GM12874 (cell line): ENCODE measurements around the gene KAZN.

ENCODE experiments used
- TF ChIP-seq, protein P1 (sequence below): IDR thresholded peaks from 2 replicates; pipeline ENCODE4 v1.5.1; 2011; ENCODE audit warnings: low read depth, mild to moderate bottlenecking, control low read depth, low read length, moderate library complexity; ENCODE audit not compliant: insufficient read depth

Gene KAZN

DNA sequence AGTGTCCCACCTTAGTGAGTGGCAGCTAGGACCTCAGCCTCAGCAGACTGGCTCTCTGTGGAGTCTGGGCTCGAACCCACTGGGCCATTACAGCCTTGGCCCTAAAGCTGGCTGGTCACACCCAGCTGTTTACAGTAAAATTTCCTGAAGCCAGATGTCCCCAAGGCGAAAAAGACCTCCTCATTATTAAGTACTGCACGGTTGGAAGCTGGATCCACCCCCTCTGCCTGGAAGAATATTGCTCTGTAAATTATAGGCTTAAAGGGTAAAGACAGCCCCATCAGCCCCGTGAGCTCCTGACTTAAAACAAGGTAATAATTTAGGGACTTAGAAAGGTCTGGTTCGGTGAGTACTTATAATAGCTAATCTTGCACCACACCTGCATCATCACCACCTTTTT, 524.8 kb downstream of the KAZN start:
- TF ChIP-seq, protein P1, sequence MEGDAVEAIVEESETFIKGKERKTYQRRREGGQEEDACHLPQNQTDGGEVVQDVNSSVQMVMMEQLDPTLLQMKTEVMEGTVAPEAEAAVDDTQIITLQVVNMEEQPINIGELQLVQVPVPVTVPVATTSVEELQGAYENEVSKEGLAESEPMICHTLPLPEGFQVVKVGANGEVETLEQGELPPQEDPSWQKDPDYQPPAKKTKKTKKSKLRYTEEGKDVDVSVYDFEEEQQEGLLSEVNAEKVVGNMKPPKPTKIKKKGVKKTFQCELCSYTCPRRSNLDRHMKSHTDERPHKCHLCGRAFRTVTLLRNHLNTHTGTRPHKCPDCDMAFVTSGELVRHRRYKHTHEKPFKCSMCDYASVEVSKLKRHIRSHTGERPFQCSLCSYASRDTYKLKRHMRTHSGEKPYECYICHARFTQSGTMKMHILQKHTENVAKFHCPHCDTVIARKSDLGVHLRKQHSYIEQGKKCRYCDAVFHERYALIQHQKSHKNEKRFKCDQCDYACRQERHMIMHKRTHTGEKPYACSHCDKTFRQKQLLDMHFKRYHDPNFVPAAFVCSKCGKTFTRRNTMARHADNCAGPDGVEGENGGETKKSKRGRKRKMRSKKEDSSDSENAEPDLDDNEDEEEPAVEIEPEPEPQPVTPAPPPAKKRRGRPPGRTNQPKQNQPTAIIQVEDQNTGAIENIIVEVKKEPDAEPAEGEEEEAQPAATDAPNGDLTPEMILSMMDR: no peak

DNA sequence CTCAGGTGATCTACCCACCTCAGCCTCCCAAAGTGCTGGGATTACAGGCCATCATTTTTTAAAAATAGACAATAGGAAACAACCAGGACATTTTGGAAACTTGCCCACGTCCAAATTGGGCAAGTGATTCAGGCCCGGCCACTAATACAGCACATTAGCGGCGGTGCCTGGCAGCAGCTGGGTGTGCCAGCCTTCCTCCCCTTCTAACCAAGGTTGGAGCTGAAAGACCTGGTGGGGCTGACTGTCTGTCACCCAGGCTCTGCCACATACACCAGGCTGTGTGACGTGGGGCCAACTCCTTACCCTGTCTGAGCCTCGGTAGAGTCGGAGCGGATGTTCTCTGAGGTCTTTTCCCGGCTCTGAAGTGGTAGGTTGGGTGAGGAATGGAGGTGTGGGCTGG, 525.4 kb downstream of the KAZN start:
- TF ChIP-seq, protein P1: no peak

DNA sequence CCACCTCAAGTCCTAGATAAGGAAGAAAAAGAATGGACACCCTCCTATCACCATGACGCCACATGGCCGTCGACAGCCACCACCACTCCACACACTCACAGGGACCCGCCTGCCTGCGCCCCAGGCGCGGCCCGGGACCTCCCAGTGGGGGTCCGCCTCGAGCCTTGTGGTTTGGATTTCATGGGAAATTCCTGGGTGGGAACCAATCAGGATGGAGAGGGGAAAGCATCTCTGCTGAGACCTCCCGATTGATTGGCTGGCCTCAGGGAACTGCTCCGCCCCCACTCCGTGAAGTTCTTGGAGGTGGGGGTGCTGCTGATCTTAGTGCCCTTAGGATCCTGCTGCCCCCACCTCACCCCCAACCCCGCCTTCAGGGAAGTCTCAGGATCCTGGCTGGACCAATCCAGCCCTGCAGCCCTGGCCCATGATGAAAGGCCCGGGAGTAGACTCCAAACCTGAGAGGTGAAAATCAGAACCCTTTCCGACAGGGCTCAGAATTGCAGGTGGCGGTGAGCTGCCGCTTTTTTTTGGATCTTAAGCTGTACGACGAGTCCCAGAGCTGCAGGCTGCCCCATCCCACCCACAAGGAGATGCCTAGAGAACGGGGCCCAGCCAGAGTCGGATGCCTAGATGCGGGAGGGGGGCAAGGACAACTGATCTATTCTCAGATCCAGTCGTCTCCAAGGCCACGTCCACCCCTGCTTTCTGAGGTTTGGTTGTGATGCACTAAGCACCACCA, 526.0 kb downstream of the KAZN start:
- TF ChIP-seq, protein P1: no peak

DNA sequence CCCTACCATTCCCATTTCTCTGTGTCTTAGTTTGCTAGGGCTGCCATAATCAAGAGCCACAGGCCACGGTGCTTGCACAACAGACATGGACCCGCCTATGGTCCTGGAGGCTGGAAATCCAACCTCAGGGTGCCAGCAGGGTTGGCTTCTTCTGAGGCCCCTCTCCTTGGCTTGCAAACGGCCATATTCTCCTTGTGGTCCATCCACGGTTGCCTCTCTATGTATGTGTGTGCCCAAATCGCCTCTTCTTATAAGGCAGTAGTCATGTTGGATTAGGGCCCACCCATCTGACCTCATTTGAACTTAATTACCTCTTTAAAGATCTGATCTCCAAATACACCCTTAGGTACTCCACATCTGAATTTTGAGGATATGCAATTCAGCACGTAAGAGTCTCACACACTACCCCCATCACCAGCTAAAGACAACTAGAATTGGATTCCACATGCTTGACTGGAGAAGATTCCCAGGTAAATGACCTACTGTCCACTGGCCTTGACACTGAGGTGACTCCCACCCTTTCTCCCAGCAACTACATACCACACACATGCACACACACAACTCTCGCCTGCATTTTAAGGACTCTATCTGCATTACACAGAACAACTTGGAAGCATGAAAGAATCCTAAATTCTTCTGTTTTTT, 526.7 kb downstream of the KAZN start:
- TF ChIP-seq, protein P1: no peak

DNA sequence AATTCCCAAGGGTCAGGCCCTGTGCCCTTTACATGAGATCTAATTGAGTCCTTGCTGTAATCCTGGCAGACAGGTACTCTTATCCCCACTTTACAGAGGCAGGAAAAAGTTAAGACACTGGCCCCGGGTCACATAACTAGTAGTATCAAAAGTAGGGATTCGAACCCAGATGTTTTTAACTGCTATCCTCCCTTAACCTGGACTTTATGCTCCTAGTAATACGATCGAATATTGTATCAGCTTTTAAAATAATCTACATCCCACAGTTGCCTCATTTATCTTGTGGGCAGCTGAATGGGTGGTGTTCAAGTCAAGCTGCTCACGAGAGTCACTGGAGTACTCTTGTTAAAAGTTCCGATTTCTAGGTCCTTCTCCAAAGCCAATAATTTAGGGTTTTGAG, 529.6 kb downstream of the KAZN start:
- TF ChIP-seq, protein P1: no peak

DNA sequence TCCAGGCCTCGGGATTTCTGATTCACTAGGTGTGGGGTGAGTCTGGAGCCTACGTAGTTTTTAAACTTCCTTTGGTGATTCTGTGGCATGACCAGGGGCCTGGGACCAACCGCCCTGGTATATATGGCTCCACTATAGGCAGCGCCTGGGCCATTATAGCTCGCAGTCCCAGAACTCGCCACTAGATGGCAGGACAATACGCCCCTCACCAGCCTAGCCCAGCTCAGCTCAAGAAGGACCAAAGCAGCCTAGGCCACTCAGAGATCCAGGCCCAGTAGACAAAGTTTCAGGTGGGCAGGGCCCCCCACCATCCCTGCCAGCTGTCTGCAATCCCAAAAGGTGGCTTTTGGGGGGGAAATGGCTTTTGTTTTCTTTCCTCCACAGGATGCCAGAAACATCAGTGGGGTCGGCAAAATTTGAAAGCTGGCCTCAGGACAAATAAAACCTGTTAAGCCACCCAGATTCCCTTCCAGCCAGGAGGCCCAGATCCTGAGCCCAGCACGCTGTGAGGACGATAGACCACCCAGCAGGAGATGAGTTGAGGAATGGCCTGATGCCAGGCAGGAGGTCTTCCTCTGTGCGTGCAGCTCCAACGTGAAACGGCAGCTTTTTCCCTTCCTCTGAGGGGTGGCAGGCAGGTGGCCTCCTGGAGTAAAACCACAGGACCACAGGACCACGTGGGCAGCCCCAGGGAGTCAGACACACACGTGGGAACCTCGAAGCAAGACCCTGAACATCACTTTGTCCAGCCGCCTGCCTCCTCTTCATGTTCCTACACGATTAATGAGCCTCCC, 530.2 kb downstream of the KAZN start:
- TF ChIP-seq, protein P1: peak; percentile 86

DNA sequence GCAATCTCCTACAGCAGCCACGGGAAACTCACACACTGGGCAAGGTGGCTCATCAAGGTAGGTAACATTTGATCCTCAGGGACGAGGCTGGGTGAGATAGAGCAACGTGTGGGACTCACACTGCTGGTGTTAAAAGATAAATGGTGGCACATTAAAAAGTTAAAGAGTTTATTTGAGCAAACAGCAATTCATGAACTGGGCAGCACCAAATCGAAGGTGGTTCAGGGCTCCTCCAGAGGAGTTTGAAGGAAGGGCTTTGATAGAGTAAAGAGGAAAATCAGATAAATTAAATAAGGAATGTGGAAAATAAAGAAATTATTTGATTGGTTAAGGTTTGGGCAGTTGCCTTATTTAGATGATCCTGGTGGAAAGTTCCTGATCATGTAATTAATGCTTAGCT, 531.5 kb downstream of the KAZN start:
- TF ChIP-seq, protein P1: no peak
